HPDE6-E6E7 (cell line): Measurements from ENCODE around the gene RAB11FIP3.

Source experiments
- DNase-seq: peaks from one replicate; pipeline ENCODE4 v3.0.0; 2011; ENCODE audit warnings: missing footprints; ENCODE audit errors: extremely low spot score

Gene RAB11FIP3

DNA sequence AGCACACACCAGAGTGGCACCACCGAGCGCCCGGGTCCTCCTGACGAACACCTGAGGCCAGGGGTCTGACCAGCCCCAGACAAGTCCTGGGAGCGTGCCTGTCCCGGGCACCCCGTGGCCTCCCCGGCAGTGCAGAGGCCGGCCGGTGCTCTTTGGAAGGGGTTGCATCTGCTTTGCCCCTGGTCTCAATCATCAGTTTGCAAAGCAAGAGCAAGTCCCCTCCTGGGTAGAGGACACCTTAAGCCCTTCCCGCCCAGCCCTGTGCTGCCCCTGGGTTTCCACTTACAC, 90.4 kb downstream of the RAB11FIP3 start:
- DNase-seq, result no peak

DNA sequence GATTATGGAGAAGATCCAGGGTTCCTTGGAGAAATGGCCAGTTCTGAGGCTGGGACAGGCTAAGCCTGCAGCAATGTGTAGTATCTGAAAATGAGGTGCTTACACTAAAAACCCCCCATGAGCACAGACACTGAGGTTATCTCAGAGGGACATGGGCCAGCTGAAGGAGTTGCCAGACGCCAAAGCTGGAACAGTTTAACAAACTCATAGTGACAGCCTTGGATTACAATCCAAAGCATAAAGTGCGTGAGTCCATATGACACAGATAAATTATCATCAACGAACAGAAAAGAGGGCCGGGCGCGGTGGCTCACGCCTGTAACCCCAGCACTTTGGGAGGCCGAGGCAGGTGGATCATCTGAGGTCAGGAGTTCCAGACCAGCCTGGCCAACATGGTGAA, 90.9 kb downstream of the RAB11FIP3 start:
- no peak for DNase-seq

DNA sequence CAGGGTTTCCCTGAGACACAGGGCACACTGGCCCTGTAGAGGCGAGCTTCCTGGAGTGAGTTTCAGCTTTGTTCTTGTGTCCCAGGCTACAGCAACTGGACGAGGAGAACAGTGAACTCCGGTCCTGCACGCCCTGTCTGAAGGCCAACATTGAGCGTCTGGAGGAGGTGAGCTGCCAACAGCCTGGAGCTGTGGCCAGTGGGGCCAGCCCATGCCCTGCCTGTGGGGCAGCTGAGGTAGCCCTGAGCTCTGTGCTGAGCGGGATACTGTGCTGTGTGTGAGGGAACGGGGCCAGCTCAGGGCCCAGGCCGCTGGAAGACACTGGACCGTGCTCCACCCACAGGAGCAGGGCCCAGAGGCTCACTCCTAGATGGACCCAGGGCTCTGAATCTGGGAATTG, 93.4 kb downstream of the RAB11FIP3 start:
- DNase-seq, result no peak

DNA sequence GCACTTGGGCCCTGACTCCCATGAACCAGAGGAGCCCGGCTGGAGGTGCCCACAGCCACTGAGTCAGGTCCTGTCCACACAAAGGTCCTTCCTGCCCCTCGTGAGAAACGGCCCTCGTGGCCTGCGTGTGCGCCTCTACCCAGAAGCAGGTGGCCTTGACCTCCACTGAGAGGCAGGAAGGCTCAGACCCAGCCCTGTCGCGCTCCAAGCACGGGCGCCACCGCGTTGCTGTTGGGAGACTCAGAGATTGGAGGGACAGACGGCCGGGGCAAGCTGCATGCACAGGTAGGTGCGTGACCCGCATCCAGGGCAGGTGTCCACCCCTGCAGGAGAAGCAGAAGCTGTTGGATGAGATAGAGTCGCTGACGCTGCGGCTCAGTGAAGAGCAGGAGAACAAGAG, 94.0 kb downstream of the RAB11FIP3 start:
- DNase-seq, result no peak

DNA sequence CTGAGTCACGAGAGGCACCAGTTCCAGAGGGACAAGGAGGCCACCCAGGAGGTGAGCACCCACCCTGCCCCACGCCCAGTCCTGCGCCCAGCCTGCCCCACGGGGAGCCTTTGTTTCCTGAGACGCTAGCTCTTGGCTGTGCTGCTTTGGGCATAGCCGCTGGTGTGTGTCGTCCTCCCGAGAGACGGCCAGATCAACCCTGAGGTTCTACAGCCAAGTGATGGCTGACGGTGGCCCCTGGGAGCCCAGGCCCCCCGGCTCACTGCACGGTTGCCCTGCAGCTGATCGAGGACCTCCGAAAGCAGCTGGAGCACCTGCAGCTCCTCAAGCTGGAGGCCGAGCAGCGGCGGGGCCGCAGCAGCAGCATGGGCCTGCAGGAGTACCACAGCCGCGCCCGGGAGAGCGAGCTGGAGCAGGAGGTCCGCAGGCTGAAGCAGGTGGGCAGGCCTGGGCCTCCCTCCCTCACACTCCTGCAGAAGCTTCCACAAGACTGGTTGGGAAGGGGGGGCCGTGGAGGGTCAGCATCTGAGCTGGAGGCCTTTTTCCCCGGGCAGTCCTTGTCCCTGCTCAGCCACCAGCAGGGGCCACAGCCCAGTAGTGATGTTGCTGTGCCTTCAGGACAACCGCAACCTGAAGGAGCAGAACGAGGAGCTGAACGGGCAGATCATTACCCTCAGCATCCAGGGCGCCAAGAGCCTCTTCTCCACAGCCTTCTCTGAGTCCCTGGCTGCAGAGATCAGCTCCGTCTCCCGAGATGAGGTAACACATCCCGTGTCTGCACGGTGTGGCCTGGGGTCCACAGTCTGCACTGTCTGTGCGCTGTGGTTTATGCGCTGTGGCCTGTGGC, 94.6 kb downstream of the RAB11FIP3 start:
- DNase-seq, result no peak

DNA sequence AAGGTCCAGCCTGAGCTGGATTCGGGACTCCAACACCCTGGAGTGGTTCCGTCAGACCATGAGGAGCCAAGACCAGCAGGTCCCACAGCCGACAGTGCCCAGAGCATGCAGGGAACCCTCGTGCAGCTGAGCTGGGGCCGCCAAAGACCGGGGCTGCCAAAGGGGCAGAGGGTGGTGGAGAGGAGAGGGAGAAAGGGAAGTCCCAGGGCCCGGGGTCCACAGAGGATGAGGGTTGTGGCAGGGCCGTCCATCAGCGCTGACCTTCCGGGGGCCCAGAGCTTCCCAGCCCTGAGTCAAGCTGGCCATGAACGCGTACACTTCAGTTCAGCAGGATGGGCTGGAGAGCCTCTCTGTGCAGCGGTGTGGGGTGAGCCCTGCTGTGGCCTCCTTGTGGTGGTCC, 95.4 kb downstream of the RAB11FIP3 start:
- DNase-seq, result no peak

DNA sequence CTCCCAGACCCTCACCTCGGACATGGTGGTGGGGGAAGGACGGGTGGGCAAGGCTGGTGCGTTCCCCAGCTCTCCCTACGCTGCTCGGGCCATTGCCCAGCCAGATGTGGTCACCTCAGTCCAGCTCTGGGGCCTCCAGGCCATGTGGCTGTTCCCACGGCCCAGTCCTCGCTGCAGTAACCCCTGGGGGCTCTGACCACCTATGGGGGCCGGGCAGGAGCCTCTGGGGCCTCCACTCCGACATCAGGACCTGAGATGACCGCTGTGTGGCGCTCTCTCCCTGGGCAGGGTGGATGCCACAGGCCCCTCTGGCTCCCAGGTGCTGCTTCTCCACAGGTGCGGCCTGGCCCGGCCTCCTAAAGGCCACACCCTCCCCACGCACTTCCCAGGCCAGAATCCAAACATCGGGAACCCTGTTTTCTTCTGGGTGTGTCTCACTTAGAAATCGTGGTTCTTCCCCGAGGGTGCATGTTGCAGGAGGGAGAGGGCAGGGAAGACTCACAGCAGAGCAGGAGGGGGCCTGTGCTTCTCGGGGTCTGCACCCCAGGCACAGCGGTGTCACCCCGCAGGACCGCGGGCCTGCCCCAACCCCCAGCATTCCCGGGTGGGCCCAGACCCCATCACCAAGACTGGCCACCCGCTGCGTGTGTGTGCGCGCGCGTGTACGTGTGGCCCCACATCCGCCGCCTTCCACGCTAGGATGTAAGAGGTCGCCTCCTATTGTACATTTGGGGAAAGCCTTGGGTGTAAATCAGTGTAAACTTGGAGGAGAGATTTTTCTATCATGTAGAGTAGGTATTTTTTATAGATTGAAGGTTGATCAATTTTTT, 96.1 kb downstream of the RAB11FIP3 start:
- no peak for DNase-seq

DNA sequence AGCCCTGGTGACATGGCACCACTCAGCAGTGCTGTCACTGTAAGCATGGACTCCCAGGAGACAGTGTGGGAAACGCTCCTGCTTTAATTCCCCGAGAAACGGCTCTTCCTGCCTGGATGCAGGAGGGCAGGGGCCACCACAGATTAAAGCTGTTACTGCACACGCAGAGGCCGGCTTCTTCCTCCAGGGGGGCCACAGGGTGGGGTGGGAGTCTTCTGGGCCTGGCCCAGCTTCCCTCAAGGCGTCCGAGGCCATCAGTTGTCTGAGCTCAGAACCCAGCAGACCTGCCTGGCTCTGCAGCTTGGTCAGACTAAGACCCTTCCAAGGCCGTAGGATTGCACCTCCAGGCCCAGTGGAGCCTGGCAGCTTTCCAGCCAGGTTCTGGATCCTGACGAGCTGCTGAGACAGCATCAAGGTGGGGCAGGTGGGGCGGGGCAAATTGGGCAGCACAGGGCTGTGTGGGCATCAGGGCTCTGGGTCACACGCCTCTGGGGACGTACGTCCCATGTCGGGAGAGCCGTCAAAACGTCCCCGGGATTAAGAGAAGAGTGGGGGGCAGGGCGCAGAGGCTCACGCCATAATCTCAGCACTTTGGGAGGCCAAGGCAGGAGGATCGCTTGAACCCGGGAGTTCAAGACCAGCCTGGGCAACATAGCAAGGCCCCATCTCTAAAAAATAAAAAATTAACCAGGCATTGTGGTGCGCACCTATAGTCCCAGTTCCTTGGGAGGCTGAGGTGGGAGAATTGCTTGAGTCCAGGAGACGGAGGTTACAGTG, 97.1 kb downstream of the RAB11FIP3 start:
- no peak for DNase-seq

DNA sequence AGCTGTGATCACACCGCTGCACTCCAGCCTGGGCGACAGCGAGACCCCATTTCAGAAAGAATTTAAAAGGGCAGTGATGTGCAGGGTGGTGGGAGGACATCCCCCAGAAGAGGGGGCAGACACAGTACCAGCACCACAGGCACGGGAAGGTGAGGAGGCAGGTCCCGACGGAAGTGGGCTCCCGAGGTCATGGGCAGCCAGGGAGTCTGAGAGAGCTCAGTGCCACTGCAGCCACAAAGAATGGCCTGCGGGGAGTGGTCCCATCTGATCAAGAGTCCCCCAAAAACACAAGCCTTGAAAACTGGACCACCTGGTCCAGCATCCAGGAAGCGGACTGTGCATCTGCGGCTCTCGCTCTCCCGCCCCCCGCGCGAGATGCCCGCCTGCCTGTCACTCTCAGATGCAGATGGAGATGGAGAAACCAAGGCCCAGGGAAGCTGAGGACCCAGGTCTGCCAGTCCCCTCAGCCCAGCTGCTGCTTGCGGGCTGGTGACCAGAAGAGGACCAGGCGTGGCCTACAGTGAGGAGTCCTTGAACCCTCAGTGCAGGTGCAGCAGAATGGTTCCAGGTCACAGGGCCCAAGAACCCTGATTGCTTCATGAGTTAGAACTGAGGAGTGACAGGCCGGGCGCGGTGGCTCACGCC, 97.8 kb downstream of the RAB11FIP3 start:
- no peak for DNase-seq

DNA sequence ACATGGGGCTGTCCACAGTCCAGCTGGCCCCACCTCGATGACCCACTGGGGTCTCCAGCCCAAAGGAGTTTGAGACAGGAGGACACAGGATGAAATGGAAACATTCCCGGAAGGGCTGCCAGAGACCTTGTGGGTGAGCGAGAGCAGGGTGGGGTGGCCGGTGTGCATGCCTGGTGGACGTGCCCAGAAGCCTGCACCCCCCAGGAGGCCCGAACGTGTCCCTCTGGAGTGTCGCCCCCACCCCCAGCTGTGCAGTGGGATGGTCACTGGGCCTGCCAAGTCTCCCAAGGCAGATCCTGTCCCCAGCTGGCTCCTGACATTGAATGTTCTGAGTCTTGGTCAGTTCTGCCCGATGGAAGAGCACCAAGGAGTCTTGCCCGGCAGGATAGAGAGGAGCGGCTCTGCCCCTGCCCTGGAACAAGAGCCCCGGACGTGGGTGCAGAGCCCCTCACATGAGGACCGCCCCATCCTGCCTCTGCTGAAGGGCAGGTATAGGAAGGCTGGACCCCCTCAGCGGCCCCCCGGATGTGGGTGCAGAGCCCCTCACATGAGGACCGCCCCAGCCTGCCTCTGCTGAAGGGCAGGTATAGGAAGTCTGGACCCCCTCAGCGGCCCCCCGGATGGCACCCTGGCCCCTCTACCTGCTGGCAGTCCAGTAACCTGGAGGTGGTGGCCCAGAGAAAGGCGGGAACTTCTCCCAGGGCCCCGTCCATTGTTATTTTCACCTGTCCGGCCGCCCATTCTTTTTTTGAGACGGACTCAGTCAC, 99.0 kb downstream of the RAB11FIP3 start:
- DNase-seq, result no peak

DNA sequence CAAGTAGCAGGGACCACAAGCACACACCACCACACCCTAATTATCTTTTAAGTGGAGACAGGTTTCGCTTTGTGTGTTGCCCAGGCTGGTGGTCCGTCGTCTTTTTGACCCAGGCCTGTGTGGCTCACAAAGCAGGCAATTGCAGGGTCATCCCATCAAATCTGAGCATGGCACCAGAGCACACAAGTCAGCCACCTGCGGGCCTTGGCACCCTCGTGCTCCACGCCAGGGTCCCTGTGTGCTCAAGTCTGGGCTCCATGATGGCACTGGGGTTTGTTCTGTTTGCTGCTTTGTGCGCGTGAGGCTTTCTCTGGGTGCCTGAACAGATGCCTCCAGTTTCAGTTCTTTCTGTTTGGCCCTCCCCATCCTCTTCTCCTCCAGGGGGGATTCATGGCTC, 99.7 kb downstream of the RAB11FIP3 start:
- no peak for DNase-seq

DNA sequence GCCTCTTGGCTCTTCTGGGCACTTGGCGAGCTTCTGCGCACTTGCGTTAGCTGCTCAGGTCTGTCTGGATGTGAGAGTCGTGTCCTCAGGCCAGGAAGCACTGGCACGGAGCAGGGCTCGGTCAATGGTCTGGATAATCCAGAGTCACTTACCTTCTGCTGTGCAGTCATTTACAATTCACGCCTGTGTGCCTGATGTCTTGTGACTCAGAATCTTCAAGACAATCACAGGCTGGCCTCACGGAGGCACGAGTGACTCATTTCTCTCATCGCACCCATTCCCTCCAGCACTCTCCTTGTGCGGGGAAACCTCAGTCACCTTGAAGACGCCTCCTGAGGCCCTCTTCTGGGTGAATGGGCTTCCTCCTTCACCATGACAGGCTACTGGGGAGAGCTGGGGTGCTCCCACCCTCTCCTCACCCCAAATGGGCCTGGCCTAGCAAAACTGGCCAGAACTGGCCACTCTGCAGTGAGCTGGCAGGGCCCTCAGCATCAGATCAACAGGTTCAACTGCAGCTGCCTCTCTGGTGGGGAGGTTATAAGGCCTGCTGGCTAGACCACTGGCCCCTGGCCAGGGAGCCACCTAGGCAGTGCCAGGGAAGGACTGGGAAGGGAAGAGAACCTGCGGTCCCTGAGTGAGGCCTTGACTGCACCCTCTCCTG, 100.2 kb downstream of the RAB11FIP3 start:
- peak; percentile 80 for DNase-seq

DNA sequence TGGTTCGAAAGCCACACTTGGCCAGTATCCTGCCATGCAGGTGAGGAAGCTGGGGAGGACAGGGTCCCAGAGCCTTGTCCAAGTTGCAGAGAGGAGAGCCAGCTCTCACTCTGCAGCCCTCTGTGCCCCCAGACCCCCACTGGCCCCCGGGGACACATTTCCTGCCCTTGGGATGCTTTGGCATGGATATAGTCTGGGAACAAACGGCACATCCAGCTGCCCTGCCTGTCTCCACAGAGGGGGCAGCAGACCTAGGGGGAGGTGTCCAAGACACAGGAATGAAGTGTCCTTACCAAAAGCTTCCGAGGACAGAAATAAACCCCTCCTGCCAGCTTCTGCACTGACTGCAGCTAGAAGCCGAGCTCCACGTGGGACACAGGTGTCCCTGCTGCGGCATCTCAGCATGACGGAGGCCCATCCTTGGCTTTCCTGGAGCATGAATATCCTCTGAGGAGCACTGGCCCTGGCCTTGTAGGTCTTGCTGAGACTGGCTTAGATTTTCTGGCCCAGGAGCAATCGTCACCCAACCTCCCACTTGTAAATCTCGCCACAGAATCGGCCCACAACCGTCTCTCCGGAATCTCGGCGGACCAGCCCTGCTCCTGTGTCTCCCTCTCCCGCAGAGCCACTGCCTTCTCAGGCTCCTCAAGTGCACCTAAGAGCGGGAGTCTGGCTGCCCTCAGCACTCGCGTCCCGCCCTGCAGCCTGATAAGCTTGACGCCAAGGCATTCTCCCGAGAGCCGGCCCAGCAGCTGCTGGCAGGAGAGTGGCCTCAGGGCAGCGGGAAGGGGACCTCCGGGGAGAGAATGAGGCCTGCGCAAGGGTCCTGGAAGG, 100.9 kb downstream of the RAB11FIP3 start:
- DNase-seq, result no peak

DNA sequence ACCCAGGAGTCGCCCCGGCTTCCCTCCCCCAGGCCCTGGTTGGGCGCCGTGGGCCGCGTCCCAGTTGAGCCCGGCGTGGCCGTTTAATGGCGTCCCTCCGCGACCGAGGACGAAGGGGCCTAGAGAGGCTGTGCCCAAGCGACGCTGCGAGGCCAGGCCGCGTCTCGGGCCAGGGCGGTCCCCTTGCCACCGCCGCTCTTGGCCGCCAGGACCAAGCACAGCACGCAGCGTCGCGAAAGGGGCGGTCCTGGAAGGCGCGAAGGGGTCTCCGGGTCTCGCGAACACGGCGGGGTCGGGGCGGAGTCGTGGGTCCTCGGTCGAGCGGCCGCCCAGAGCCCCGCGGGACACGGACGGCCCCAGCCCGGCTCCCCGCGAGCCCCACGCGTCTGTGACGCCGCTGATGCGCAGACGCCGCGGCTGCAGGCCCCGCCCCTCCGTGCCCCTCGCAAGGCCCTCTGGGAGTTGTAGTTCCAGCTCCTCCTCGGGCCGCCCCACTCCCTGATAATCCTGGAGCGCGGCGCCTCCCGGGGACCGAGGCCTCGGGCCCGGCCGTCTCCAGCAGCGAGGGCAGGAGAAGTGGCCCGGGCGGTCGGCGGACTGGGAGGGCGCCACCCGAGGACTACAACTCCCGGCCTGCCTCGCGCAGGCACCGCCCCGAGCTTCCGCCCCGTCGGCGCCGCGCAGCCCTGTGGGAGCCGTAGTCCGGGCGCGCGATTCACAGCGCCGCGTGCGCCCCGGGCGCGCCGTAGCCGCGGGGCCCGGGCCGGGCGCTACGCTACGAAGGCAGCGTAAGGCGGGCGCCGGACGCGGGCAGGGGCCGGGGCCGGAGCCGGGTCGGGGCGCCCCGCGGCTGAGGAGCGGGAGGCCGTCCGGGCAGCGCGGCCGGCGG, 101.8 kb downstream of the RAB11FIP3 start, which contains the start of gene CAPN15:
TSS of gene CAPN15 (plus strand) at position 698 of the 889 bp plus-strand sequence. CDS start 19,127 bp downstream, outside the sequence.
- DNase-seq, result peak; percentile 51

DNA sequence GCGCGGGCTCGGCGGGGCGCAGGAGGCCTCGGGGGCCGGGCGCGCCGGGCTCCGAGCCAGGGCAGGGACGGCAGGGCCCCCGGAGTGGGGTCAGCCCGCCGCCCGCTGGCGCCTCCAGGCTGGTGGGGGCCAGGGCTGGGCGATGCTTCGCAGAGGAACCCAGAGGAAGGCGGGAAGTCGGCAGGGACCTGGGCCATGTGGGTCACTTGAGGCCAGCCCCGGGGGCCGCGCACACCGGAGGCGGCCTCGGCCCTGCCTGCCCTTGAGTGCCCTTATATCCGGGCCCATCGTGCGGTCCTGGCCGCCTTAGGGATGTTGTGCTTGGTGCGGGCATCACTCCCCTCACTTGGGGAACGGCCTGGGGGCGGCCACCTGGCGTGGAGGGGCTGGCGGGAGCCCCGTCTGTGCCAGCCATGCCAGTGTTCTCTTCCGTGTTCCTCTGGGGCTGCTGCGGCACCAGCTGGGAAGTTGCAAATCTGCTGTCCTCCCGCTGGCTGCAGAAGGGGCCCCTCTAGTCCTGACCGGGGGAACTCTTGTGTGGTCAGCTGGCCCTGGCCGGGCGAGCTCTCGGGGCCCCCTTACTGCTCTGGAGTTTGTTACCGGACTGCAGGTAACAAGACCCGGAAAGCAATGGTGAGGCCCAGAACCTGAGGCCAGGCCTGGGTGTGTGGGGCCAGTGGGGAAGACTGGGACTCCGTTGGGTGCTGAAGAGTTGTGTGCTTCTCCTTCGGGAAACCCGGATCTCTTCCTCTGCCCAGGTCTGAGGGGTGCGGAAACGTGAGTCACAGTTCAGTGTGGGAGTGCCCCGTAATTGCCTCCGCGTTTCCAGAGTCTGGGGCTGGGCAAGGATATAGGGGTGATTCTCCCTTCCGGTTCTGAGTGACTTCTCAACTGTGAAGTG, 102.9 kb downstream of the RAB11FIP3 start:
- DNase-seq, result peak; percentile 54

DNA sequence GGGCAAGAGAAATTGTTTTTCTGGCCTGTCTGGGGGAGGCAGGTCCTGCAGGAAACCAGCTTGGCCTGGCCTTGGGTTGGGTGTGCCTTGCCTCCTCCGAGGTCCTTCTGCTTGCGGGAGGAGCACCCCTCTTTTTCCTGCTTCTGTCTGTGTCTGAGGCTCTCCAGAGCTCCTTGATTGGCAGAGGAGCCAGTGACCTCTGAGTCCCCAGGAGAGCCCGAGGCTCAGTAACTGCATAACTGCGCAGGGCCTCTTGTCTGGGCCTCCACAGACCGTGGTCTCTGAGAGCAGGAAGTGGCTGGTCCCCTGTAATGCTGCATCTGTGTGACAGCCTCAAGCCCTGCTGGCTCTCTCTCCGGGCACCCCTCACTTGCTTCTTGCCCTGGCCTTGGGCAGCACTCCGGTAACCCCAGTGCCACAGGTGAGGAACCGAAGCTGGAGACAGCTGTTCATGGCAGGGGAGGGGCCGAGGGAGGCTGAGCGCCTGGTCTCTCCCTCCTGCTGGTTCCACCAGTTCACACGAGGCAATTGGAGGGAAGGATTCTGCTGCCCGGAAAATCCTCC, 103.6 kb downstream of the RAB11FIP3 start:
- DNase-seq, result no peak
